Activated CD4-positive, alpha-beta T cell treated with anti-CD3 and anti-CD28 coated beads, Interleukin-2, amount 50 U/mL, for 24 hours (primary cell): ENCODE measurements around the gene SFRP5.

Source experiments
- DNase-seq, 2 donors: peaks; one replicate each; pipeline ENCODE4 v3.0.0-alpha.2; 2020; ENCODE audit warnings: low read depth in 1 of 2, low spot score in 1 of 2

Gene SFRP5

GRCh38 chr10:97771913-97772823 is at the start of gene SFRP5:
SFRP5 (minus strand) TSS chr10:97771999; CDS start chr10:97771833, 166 bp downstream.
- no peak for DNase-seq

GRCh38 chr10:97820096-97820704 is 48.4 kb upstream of the SFRP5 start:
- no peak for DNase-seq

GRCh38 chr10:97818572-97818971 is 46.8 kb upstream of the SFRP5 start:
- DNase-seq, result no peak

GRCh38 chr10:97816609-97817008 is 44.8 kb upstream of the SFRP5 start:
- no peak for DNase-seq

GRCh38 chr10:97814996-97815395 is 43.2 kb upstream of the SFRP5 start:
- DNase-seq, result no peak

GRCh38 chr10:97813311-97813710 is 41.5 kb upstream of the SFRP5 start:
- DNase-seq, result no peak

- DNase-seq, result no peak
These were observed 40.9 kb upstream of the SFRP5 start for GRCh38 chr10:97812696-97813095.

GRCh38 chr10:97811958-97812357 is 40.2 kb upstream of the SFRP5 start:
- no peak for DNase-seq

- DNase-seq, result no peak
These were observed 38.6 kb upstream of the SFRP5 start for GRCh38 chr10:97810446-97810845.

GRCh38 chr10:97805949-97806348 is 34.1 kb upstream of the SFRP5 start:
- no peak for DNase-seq

- no peak for DNase-seq
These were observed 33.5 kb upstream of the SFRP5 start for GRCh38 chr10:97805096-97805884.

GRCh38 chr10:97801422-97801821 is 29.6 kb upstream of the SFRP5 start:
- no peak for DNase-seq

GRCh38 chr10:97800474-97800873 is 28.7 kb upstream of the SFRP5 start:
- no peak for DNase-seq

GRCh38 chr10:97798958-97799610 is 27.3 kb upstream of the SFRP5 start:
- DNase-seq, result no peak

- DNase-seq, result peak in 1 of 2 donors; percentile 30
These were observed 24.9 kb upstream of the SFRP5 start for GRCh38 chr10:97796651-97797050.

GRCh38 chr10:97795886-97796285 is 24.1 kb upstream of the SFRP5 start:
- DNase-seq, result no peak

GRCh38 chr10:97791824-97792721 is 20.3 kb upstream of the SFRP5 start:
- DNase-seq, result peak; percentile 55 to 65

GRCh38 chr10:97789770-97790397 is 18.1 kb upstream of the SFRP5 start:
- DNase-seq, result no peak

GRCh38 chr10:97788552-97789442 is 17.0 kb upstream of the SFRP5 start:
- DNase-seq, result no peak
